ENCODE results near the gene OTOF.
"Not testable (repeated sequence)": the region's sequence is repeated elsewhere in the genome, so short reads cannot be mapped to it uniquely, and the experiment has no call there.

The OTOF gene

GRCh38 chr2:26472821-26473655 lies 4.9 kb downstream of the OTOF start:
- no peaks in the 10 kb centered on the region for H3K36me3 ChIP-seq (ENCODE audit: insufficient read depth, low read length)
- no peak overlapping the region for H2AFZ ChIP-seq (ENCODE audit: low read length, unreplicated experiment)
- no peaks in the 10 kb centered on the region for H3K79me2 ChIP-seq (ENCODE audit: control insufficient read depth, insufficient read depth, low read length, unreplicated experiment)
- no peak overlapping the region for H3K27ac ChIP-seq (ENCODE audit: low read depth, low read length)
- peaks cover 8% of the 10 kb centered on the region for H3K4me1 ChIP-seq (ENCODE audit: control insufficient read depth, insufficient read depth, low read length, unreplicated experiment)
- no peaks in the 10 kb centered on the region for H3K27me3 ChIP-seq (ENCODE audit: insufficient read depth, low read length)
- H3K4me3 ChIP-seq (ENCODE audit: low read depth, low read length): no peak overlapping the region

- no peaks in the 10 kb centered on the region for H3K79me2 ChIP-seq (ENCODE audit: control insufficient read depth, insufficient read depth, low read length, unreplicated experiment)
- no peak overlapping the region for H3K4me3 ChIP-seq (ENCODE audit: low read depth, low read length)
- H3K36me3 ChIP-seq (ENCODE audit: insufficient read depth, low read length): no peaks in the 10 kb centered on the region
- no peak overlapping the region for H3K27ac ChIP-seq (ENCODE audit: low read depth, low read length)
- H3K27me3 ChIP-seq (ENCODE audit: insufficient read depth, low read length): no peaks in the 10 kb centered on the region
- H3K4me1 ChIP-seq (ENCODE audit: control insufficient read depth, insufficient read depth, low read length, unreplicated experiment): no peaks in the 10 kb centered on the region
- H2AFZ ChIP-seq (ENCODE audit: low read length, unreplicated experiment): no peak overlapping the region
Measured at GRCh38 chr2:26471766-26472706, 5.9 kb downstream of the OTOF start.

- H3K79me2 ChIP-seq (ENCODE audit: control insufficient read depth, insufficient read depth, low read length, unreplicated experiment): no peaks in the 10 kb centered on the region
- H3K36me3 ChIP-seq (ENCODE audit: insufficient read depth, low read length): no peaks in the 10 kb centered on the region
- H3K27ac ChIP-seq (ENCODE audit: low read depth, low read length): no peak overlapping the region
- H3K27me3 ChIP-seq (ENCODE audit: insufficient read depth, low read length): no peaks in the 10 kb centered on the region
- no peak overlapping the region for H3K4me3 ChIP-seq (ENCODE audit: low read depth, low read length)
- H2AFZ ChIP-seq (ENCODE audit: low read length, unreplicated experiment): no peak overlapping the region
- H3K4me1 ChIP-seq (ENCODE audit: control insufficient read depth, insufficient read depth, low read length, unreplicated experiment): no peaks in the 10 kb centered on the region
Measured at GRCh38 chr2:26471289-26471688, 6.6 kb downstream of the OTOF start.

- no peaks in the 10 kb centered on the region for H3K4me1 ChIP-seq (ENCODE audit: control insufficient read depth, insufficient read depth, low read length, unreplicated experiment)
- no peak overlapping the region for H2AFZ ChIP-seq (ENCODE audit: low read length, unreplicated experiment)
- no peak overlapping the region for H3K27ac ChIP-seq (ENCODE audit: low read depth, low read length)
- H3K79me2 ChIP-seq (ENCODE audit: control insufficient read depth, insufficient read depth, low read length, unreplicated experiment): no peaks in the 10 kb centered on the region
- no peak overlapping the region for H3K4me3 ChIP-seq (ENCODE audit: low read depth, low read length)
- H3K27me3 ChIP-seq (ENCODE audit: insufficient read depth, low read length): no peaks in the 10 kb centered on the region
- H3K36me3 ChIP-seq (ENCODE audit: insufficient read depth, low read length): no peaks in the 10 kb centered on the region
Measured at GRCh38 chr2:26470601-26471260, 7.2 kb downstream of the OTOF start.

- Histone ChIP-seq H3K79me2 (ENCODE audit: control insufficient read depth, insufficient read depth, low read length, unreplicated experiment) (no peaks in the 10 kb centered on the region), H3K4me1 (ENCODE audit: control insufficient read depth, insufficient read depth, low read length, unreplicated experiment) (no peaks in the 10 kb centered on the region), H3K4me3 (ENCODE audit: low read depth, low read length) (no peak overlapping the region), H2AFZ (ENCODE audit: low read length, unreplicated experiment) (no peak overlapping the region), H3K36me3 (ENCODE audit: insufficient read depth, low read length) (no peaks in the 10 kb centered on the region), H3K27ac (ENCODE audit: low read depth, low read length) (no peak overlapping the region), H3K27me3 (ENCODE audit: insufficient read depth, low read length) (no peaks in the 10 kb centered on the region)
Measured at GRCh38 chr2:26469955-26470354, 8.0 kb downstream of the OTOF start.

GRCh38 chr2:26469092-26469710 lies 8.7 kb downstream of the OTOF start:
- no peaks in the 10 kb centered on the region for H3K79me2 ChIP-seq (ENCODE audit: control insufficient read depth, insufficient read depth, low read length, unreplicated experiment)
- H2AFZ ChIP-seq (ENCODE audit: low read length, unreplicated experiment): no peak overlapping the region
- no peak overlapping the region for H3K27ac ChIP-seq (ENCODE audit: low read depth, low read length)
- no peaks in the 10 kb centered on the region for H3K27me3 ChIP-seq (ENCODE audit: insufficient read depth, low read length)
- H3K4me3 ChIP-seq (ENCODE audit: low read depth, low read length): no peak overlapping the region
- no peaks in the 10 kb centered on the region for H3K36me3 ChIP-seq (ENCODE audit: insufficient read depth, low read length)
- no peaks in the 10 kb centered on the region for H3K4me1 ChIP-seq (ENCODE audit: control insufficient read depth, insufficient read depth, low read length, unreplicated experiment)

- H3K4me1 ChIP-seq (ENCODE audit: control insufficient read depth, insufficient read depth, low read length, unreplicated experiment); H3K4me3 ChIP-seq (ENCODE audit: low read depth, low read length); H3K36me3 ChIP-seq (ENCODE audit: insufficient read depth, low read length); H3K27me3 ChIP-seq (ENCODE audit: insufficient read depth, low read length); H3K79me2 ChIP-seq (ENCODE audit: control insufficient read depth, insufficient read depth, low read length, unreplicated experiment); H3K27ac ChIP-seq (ENCODE audit: low read depth, low read length); H2AFZ ChIP-seq (ENCODE audit: low read length, unreplicated experiment): not testable (repeated sequence)
Measured at GRCh38 chr2:26468544-26468943, 9.4 kb downstream of the OTOF start.

- Histone ChIP-seq H3K36me3 (ENCODE audit: insufficient read depth, low read length) (no peaks in the 10 kb centered on the region), H3K27ac (ENCODE audit: low read depth, low read length) (no peak overlapping the region), H3K79me2 (ENCODE audit: control insufficient read depth, insufficient read depth, low read length, unreplicated experiment) (no peaks in the 10 kb centered on the region), H3K4me1 (ENCODE audit: control insufficient read depth, insufficient read depth, low read length, unreplicated experiment) (peaks cover 10% of the 10 kb centered on the region), H3K27me3 (ENCODE audit: insufficient read depth, low read length) (no peaks in the 10 kb centered on the region), H2AFZ (ENCODE audit: low read length, unreplicated experiment) (peak overlapping the region; percentile 32), H3K4me3 (ENCODE audit: low read depth, low read length) (no peak overlapping the region)
Measured at GRCh38 chr2:26466662-26467310, 11.1 kb downstream of the OTOF start.

GRCh38 chr2:26465981-26466471 lies 11.9 kb downstream of the OTOF start:
- no peaks in the 10 kb centered on the region for H3K36me3 ChIP-seq (ENCODE audit: insufficient read depth, low read length)
- H3K4me3 ChIP-seq (ENCODE audit: low read depth, low read length): no peak overlapping the region
- peaks cover 10% of the 10 kb centered on the region for H3K4me1 ChIP-seq (ENCODE audit: control insufficient read depth, insufficient read depth, low read length, unreplicated experiment)
- no peak overlapping the region for H2AFZ ChIP-seq (ENCODE audit: low read length, unreplicated experiment)
- no peaks in the 10 kb centered on the region for H3K27me3 ChIP-seq (ENCODE audit: insufficient read depth, low read length)
- no peaks in the 10 kb centered on the region for H3K79me2 ChIP-seq (ENCODE audit: control insufficient read depth, insufficient read depth, low read length, unreplicated experiment)
- H3K27ac ChIP-seq (ENCODE audit: low read depth, low read length): no peak overlapping the region

Data from ACC112 (cell line).